AG04449 (cell line): ENCODE data around the gene RAB40A.

Experiments
- CTCF ChIA-PET: fragments of 350-600 bp; formaldehyde crosslinking; extraction: SDS; loops from one replicate; lab custom pipeline; 2021; ENCODE audit warnings: antibody characterized with exemption; lab: Yijun Ruan, JAX
- POLR2A ChIA-PET: fragments of 400-600, 350-600 bp; formaldehyde crosslinking; extraction: SDS; loops from one replicate; lab custom pipeline; 2020; ENCODE audit warnings: antibody characterized with exemption, inconsistent platforms; lab: Yijun Ruan, JAX
- DNase-seq: peaks from one replicate; pipeline ENCODE4 v3.0.0-alpha.2; 2010; ENCODE audit warnings: low read depth, low spot score
- H3K4me3 ChIP-seq: 2 replicates; pipeline ENCODE4 v1.5.1; 2011; ENCODE audit warnings: low read depth, mild to moderate bottlenecking, control low read depth, low read length
- CTCF ChIP-seq: IDR thresholded peaks from one replicate; pipeline ENCODE4 v1.5.1; 2011; ENCODE audit warnings: mild to moderate bottlenecking, moderate library complexity, low read length, control low read depth, inconsistent platforms; ENCODE audit not compliant: insufficient read depth; ENCODE audit errors: missing control alignments

Gene RAB40A

GRCh38 chrX:103538728-103539127 lies 19.4 kb upstream of the RAB40A start:
- ChIA-PET CTCF (interaction anchor here (1.6 to 2.3 kb wide), 3 partner anchors 11 to 92 kb away, joined by 4 to 8 read pairs (median 6); no protein-coding TSS in a partner anchor), POLR2A (no interaction called here)
- DNase-seq, result no peak
- no peak for TF ChIP-seq CTCF
- no peak overlapping the region for H3K4me3 ChIP-seq

- no peak for DNase-seq
- CTCF ChIA-PET, result interaction anchor here (1.6 to 2.5 kb wide), 2 partner anchors 89 to 92 kb away, joined by 4 to 9 read pairs; no protein-coding TSS in a partner anchor
- H3K4me3 ChIP-seq, result no peak overlapping the region
- TF ChIP-seq CTCF, result no peak
- POLR2A ChIA-PET, result no interaction called here
These were observed 18.6 kb upstream of the RAB40A start for GRCh38 chrX:103537871-103538387.

- CTCF ChIA-PET, result interaction anchor here (2.5 kb wide), 1 partner anchor 94 kb away, joined by 9 read pairs; no protein-coding TSS in a partner anchor
- no peak for DNase-seq
- POLR2A ChIA-PET, result no interaction called here
- TF ChIP-seq CTCF, result no peak
- H3K4me3 ChIP-seq, result no peak overlapping the region
These were observed 17.4 kb upstream of the RAB40A start for GRCh38 chrX:103536732-103537131.

GRCh38 chrX:103536071-103536470 lies 16.8 kb upstream of the RAB40A start:
- no peak for TF ChIP-seq CTCF
- no peak overlapping the region for H3K4me3 ChIP-seq
- DNase-seq, result no peak
- ChIA-PET POLR2A (no interaction called here), CTCF (interaction anchor here (0.6 to 2.5 kb wide), 3 partner anchors 90 to 194 kb away, joined by 3 to 9 read pairs (median 3); no protein-coding TSS in a partner anchor)

- no peak overlapping the region for H3K4me3 ChIP-seq
- no peak for TF ChIP-seq CTCF
- POLR2A ChIA-PET, result no interaction called here
- CTCF ChIA-PET, result interaction anchor here (2.5 to 2.6 kb wide), 2 partner anchors 95 kb away, joined by 9 to 14 read pairs; no protein-coding TSS in a partner anchor
- DNase-seq, result no peak
These were observed 15.9 kb upstream of the RAB40A start for GRCh38 chrX:103535206-103535605.

- no peak for DNase-seq
- ChIA-PET CTCF (interaction anchor here (0.7 to 2.6 kb wide), 7 partner anchors 11 to 286 kb away, joined by 3 to 14 read pairs (median 4); partner anchors contain the start of gene MORF4L2), POLR2A (no interaction called here)
- H3K4me3 ChIP-seq, result peak overlapping the region; percentile 26
- peak; percentile 58 for TF ChIP-seq CTCF
These were observed 14.4 kb upstream of the RAB40A start for GRCh38 chrX:103533511-103534216.
